Activated T-helper 1 cell treated with Interleukin-2 at 50 U/mL for 16 hours (primary cell): ENCODE data around the gene VEGFB.

Experiments used
- DNase-seq: peaks from one replicate; pipeline ENCODE4 v3.0.0-alpha.2; 2020; ENCODE audit warnings: low read depth

VEGFB gene

GRCh38 chr11:64262271-64263002 is 28.1 kb downstream of the VEGFB start:
- no peak for DNase-seq

- no peak for DNase-seq
Measured at GRCh38 chr11:64263021-64263946, 28.9 kb downstream of the VEGFB start.

- DNase-seq: no peak
Measured at GRCh38 chr11:64263947-64264317, 29.5 kb downstream of the VEGFB start.

GRCh38 chr11:64264371-64264852 is 30.0 kb downstream of the VEGFB start:
- no peak for DNase-seq

GRCh38 chr11:64265176-64266160 is 31.1 kb downstream of the VEGFB start:
- no peak for DNase-seq

GRCh38 chr11:64266339-64266738 is 32.0 kb downstream of the VEGFB start:
- no peak for DNase-seq

- no peak for DNase-seq
Measured at GRCh38 chr11:64267207-64267945, 33.0 kb downstream of the VEGFB start.

- no peak for DNase-seq
Measured at GRCh38 chr11:64268025-64268892, 33.9 kb downstream of the VEGFB start.

- DNase-seq: no peak
Measured at GRCh38 chr11:64268893-64269539, 34.6 kb downstream of the VEGFB start.

- peak; percentile 96 for DNase-seq
Measured at GRCh38 chr11:64269540-64270220, 35.3 kb downstream of the VEGFB start.

GRCh38 chr11:64275031-64275800 is 40.8 kb downstream of the VEGFB start:
- no peak for DNase-seq

GRCh38 chr11:64275841-64276240 is 41.5 kb downstream of the VEGFB start:
- DNase-seq: no peak

GRCh38 chr11:64276653-64277431 is 42.5 kb downstream of the VEGFB start:
- DNase-seq: no peak

- no peak for DNase-seq
Measured at GRCh38 chr11:64278576-64279190, 44.3 kb downstream of the VEGFB start.

- no peak for DNase-seq
Measured at GRCh38 chr11:64281957-64282770, 47.8 kb downstream of the VEGFB start.

- DNase-seq: no peak
Measured at GRCh38 chr11:64283092-64283491, 48.7 kb downstream of the VEGFB start.
